ENCODE results near the gene PRDM16.
"Not testable (repeated sequence)": the region's sequence is repeated elsewhere in the genome, so short reads cannot be mapped to it uniquely, and the experiment has no call there.

The PRDM16 gene

DNA sequence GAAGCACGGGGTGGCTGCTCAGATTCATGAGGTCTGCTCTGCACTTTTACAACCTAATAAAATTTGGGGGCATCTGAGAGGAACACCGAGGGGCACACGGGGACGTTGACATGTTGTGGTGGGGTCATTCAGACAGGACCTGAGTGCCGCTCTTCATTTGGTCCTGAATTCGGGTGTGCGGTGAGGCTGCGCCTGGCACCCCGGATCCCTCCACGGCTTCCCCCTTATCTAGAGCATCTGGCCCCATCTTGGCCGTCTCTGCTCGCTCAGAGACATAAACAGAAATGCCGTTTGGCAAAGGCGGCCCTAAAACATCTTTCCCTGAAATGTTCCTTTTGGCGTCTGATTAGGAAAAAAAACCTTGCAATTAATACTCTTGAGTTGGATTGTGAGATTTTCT lies 157.2 kb downstream of the PRDM16 start:
- DNase-seq (ENCODE audit: low read depth in 2 of 2): no peak

DNA sequence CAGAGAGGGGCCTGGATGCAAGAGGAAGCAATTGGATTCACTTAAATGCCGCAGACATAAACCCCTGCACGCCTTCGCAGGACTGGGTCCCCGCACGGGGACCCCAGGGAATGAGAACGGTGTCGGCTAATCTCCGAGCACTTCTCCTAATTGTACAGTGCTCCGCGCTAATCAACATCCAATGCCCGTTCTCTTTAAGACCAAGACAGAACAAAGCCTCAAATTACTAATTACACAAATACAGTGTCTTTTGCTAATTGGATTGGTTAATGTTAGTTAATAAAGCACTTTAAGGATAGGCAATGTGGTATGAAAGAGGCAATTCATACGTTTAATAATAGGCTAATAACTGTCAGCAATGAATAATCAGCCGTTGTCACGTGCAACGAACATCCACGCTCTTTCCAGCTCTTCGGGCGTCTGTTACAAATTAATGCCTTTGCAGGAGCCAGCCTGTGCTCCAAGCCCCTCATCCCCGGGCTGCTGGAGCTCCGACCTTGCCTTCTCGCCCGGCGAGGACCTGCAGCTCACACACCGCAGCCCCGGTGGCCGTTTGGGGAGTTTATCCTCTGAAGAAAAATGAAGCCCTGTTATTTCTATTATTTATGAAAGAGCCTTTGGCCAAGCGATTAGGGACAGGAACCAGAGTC lies 157.8 kb downstream of the PRDM16 start:
- DNase-seq (ENCODE audit: low read depth in 2 of 2): no peak

DNA sequence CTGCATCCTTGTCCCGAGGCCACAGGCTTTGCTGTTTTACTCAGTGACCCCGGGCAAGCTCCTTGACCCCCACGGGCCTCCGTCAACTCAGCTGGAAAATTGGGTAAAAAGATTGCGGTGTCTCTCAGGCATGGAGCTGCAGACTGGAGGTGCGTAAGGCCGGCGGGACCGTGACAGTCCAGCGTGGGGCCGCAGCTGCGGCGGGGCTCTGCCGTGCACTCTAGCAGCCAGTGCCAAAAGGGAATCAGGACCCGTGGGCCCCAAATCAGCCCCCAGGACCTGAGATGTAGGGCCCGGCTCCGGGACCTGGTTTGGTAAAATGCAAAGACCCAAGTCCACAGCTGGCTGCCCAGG lies 158.3 kb downstream of the PRDM16 start:
- no peak for DNase-seq (ENCODE audit: low read depth in 2 of 2)

DNA sequence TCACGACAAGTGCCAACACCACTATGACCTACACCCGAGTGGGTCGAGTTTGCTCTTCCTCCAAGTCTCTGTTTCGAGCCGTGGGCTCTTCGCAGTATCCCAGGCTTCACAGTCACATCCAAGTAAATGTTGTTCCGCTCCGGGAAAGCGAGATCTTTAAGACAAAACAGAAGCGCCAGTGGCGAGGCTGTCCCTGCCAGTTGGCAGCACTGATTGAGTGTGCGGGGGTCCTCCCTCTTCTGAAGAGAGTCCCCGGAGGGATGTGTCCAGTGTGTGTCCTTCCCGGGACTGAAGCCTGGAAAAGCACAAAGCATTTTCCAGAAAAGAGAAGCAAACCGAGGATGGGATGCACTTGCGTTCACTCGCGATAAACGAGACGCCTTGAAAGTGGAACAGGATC lies 158.9 kb downstream of the PRDM16 start:
- no peak for DNase-seq (ENCODE audit: low read depth in 2 of 2)

DNA sequence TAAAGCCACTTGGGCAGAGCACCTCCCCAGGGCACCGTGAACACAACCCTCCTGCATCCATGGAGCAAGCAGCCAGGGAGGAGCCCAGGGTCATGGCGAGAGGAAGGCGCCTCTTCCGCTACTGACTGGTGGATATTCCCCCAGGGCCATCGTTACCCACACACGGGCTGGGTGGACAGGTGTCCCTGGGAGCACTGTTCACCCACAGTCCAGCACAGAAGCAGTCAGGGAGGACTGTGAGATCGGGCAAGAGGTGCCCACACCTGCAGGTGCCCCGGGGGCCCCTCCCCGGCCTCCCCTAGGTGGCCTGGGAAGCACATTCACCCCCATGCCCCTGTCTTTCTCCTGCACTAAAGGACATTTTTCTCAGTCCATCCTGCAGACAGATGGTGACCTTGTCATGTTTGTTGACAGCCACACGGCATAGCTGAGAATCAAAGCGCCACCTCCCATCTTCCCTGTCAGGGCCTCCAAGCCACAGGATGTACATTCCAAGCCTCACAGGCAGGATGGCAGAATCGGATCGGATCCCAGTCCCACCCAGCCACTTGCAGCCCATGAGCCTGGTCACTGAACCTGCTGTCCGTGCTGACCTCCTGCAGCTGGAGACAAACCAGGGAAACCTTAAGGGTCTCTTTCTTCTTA lies 160.2 kb downstream of the PRDM16 start:
- DNase-seq (ENCODE audit: low read depth in 2 of 2): no peak

DNA sequence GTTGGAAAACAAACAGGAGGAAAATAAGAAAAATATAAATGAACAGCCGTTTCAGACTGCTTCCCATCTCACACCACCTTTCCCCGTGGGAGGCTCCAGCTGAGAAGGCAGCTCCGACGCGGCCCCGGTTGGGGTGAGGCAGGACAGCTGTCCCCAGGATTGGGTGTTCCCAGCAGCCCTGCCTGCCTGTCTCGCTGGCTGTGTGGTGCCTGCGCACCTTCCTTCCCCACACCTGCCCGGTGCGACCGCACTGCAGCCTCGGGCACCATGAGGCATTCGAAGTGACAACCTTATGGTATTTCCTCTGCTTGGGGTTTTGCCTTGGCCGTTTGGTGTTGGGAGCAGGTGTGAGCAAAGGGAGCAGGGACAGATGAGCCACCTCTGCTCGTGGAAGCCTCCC lies 161.6 kb downstream of the PRDM16 start:
- DNase-seq (ENCODE audit: low read depth in 2 of 2): no peak

DNA sequence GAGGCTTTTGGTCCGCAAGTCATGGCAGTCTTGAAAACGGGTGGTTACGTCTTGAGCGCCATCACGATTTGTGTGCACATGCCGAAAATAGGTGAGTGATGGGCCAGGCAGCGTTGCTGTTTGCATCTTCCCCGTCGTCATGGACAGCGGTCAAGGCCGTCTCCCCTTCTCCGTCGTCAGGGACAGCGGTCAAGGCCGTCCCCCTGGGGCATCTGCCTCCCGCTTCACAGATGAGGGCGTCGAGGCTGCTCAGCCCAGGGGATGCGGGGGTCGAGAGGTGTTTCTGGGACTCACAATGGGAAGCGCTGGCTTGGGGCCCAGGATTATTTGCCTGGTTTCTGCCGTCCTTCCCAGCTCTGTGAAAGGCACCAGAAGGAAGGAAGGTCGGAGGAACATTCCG lies 162.2 kb downstream of the PRDM16 start:
- no peak for DNase-seq (ENCODE audit: low read depth in 2 of 2)

DNA sequence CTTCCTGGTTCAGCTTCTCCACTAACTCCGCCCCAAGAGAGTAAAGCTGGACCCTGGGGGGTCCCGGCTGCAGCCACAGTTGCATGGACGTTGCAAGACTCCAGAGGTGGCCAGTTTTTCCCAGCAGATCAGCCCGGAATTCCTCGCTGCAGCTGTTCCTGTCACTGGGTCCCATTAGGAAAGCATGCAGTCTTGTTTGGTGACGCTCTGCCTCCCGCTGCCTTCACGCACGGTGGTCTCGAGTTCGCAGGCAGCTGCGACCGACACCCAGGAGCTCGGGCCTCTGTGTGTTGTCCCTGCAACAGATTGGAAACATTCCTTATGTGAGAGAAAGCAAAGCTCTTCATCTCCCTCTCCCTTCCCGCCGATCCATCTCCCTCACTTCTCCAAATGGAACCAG lies 162.8 kb downstream of the PRDM16 start:
- no peak for DNase-seq (ENCODE audit: low read depth in 2 of 2)

DNA sequence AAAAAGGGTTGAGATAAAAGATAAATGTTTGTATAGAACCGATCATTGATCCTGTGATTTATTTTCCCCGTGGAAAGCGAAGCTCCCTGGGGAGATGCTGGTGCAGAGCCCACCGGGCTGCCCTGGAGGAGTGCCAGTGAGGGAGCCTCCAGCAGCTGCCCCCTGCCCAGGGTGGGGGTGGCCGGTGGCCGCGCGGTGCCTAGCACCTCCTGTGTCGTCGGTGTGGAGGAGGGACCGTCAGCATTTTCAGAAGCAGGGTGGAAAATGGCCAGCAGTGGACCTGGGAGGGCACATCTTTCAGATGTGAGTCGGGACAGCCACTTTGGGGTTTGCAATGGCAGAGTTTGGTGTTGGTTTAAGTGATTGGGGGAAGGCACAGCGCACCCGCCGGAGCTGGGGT lies 164.0 kb downstream of the PRDM16 start:
- DNase-seq (ENCODE audit: low read depth in 2 of 2): no peak

DNA sequence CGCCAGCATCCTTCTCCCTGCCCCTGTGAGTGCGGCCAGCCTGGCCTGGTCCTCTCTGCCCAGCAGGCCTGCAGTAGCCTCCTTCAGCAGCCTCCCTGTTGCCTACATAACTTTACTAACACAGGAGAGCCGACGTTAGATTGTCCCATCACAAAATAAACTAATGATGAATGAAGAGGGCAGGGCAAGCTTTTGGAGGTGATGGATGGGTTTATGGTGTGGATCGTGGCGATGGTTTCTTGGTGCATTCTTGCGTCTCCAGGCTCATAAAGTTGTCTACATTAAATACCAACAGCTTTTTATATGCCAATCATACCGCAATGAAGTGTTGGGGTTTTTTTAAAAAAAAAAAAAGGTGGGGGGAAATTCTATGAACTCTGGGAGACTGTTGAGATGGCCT lies 164.5 kb downstream of the PRDM16 start:
- no peak for DNase-seq (ENCODE audit: low read depth in 2 of 2)

DNA sequence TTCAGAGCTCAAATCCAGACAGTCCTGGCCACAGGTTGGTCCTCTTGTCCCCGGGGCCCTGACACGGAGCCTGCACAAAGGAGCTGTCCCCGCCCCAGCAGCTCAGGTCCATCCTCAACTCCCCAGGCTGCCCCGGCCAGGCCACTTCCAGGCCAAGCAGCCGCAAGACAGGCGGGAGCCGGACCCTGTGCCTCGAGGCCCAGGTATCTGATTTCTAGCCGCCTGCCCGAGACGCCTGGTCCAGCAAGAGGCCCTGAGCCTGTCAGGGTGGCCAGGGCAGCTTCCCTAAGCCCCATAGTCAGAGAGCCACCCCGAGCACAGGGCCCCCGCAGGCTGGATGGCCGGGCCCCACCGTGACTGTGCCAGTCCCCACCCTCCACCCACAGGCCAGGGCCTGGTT lies 165.3 kb downstream of the PRDM16 start:
- no peak for DNase-seq (ENCODE audit: low read depth in 2 of 2)

DNA sequence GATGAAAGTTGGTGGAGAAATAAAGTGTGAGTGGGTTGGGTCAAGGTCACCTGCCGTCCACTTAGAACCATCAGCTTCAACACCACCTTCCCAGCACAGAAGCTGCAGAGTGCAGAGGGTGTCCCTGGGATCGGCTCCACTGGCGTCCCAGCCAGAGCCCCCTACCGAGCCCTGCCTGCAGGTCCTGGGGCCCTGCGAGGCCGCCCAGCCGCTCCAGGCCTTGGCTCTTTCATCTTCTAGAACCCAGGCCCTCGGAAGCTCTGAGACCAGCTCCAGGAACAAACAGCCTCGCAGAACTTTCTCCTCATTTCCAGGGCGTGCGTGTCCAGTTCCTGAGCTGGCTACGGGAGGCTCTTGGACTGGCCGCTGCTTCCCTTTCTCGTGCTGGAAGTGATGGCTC lies 166.0 kb downstream of the PRDM16 start:
- DNase-seq (ENCODE audit: low read depth in 2 of 2): no peak

DNA sequence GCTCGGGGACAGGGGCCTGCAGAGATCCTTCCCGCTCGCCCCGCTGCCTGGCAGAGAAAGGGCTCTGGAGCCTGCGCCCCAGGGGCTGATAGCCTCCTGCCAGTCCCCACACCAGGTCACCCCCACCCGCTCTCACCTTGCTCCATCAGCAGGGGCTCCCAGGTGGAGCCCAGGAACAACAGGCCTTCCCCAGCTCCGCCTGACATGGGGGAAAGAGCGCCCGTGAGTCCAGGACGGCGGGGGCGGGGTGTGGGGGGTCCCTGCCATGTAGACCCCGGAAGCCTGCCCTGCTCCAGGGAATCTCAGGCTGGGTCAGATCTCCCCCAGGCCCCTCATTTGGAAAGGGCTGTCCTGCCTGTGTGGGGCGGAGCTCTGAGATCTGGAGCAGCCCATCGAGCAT lies 166.5 kb downstream of the PRDM16 start:
- DNase-seq (ENCODE audit: low read depth in 2 of 2): no peak

DNA sequence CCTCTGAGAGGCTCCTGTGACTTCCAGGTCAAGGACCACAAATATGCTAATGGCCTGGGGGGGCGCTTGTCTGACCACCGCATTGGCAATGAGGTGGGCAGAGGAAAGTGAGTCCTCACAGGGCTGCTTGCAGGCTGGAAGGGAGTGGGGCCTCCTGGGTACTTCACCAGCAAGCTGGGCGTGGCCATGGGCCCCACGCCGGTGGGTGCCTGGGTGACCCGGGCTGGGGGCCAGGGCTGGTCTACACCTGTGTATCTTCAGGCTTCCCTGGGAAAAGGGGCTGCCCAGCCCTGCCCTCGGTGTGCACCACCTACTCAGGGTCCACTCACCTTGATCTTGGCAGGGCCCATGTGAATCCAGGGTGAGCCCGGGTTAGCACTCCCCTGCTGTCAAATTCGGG lies 167.4 kb downstream of the PRDM16 start:
- DNase-seq (ENCODE audit: low read depth in 2 of 2): no peak

DNA sequence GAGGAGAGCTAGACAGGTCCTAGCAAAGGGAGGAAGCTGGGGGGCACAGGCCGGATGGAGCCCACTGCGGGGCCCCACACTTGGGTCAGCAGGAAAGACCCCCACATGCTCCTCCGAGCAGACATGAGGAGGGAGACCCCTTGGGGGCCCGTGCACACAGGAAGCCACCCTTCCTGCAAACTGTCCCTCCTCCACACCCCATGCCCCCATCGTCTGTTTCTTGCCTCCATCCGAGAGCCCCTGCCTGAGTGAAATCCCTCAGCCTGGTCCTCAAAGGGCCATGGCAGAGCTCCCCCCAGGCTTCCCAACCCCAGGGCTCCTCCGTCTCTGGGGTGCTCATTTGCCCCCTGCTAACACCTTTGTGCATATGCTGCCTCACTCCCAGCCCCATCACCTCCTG lies 168.0 kb downstream of the PRDM16 start:
- DNase-seq (ENCODE audit: low read depth in 2 of 2): no peak

DNA sequence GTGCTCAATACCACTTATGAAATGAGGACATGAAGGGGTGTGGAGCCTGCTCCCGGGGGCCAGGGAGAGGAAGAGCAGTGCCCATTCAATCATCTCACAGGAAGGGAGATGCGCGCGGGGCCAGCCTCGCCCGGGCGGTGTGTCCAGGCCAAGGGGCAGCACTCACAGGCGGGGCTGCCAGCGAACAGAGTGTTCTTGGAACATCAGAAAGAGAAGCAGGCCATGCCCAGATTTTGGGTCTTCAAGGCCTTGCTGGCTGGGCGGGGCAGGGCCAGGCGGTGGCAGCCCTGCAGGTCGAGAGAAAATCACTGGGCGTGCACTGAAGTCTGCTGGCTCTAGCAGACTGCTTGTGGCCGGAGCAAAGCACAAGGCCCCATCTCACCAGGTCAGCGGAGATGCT lies 168.6 kb downstream of the PRDM16 start:
- DNase-seq (ENCODE audit: low read depth in 2 of 2): no peak

DNA sequence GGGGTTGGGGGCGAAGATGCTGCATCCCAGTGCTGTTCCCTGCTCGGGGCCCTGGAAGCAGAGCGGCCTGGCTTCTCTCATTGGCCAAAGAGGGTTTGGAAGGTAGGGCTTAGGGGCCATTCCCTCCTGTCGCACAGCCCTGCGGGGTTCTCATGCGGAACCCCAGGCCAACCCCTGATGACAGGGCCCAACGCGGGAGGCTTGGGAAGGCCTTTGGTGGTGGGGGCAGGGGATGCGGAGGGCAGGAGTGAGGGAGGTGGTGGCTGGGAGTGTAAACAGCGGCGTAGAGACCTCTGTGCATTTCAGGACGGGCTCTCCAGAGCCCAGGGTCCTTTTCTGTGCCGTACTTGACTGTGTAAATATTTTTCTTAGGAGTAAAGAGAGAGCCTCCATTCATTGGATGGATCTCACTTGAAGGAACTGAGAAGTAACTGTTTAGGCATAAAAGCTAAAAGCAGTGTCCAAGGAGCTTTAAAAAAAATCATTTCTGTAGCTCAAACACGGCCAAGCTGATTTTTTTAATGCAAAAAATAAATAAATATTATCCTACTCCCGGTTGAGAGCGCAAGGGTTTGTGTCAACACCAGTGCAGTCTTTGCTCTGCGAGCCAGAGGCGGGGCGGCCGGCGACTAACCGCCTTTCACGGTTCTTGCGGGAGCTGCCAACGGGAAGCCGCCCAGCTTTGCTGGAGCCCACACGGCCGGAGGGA lies 169.1 kb downstream of the PRDM16 start:
- no peak for DNase-seq (ENCODE audit: low read depth in 2 of 2)

DNA sequence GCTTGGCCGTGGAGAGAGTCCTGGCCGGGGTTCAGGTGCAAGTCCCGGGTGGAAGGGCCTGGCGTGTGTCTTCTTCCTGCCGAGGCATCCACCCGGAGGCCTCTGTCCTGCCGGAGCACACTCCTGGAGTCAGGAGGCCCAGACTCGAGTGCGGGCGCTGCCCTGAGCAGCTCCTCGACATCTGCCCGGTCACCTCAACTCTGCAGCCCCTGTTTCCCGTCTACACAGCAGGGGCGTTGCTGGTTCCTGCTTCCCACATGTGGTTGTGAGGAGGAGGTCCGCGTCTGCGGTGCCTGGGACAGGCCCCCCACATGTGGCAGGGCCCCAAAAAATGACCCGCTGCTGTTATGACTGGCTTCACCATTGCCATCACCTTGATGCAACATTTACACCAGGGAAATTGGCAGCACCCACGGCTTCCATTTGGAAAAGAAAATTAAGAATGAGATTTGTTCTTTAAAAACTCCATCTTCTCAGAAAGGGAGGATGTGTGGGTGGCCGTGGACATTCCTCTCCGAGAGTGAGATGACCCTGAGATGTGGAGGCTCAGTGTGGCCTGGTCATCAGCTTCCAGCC lies 169.8 kb downstream of the PRDM16 start:
- DNase-seq (ENCODE audit: low read depth in 2 of 2): no peak

DNA sequence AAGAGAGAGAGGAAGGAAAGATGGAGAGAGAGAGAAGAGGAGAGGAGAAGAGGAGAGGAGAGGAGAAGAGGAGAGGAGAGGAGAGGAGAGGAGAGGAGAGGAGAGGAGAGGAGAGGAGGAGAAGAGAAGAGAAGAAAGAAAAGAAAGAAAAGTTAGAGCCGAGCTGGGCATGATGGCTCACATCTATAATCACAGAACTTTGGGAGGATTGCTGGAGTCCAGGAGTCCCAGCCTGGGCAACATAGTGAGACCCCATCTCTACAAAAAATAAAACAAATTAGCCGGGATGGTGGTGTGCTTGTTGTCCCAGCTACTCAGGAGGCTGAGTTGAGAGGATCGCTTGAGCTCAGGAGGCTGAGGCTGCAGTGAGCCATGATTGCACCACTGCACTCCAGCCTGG lies 171.0 kb downstream of the PRDM16 start:
- not testable (repeated sequence) for DNase-seq (ENCODE audit: low read depth in 2 of 2)

DNA sequence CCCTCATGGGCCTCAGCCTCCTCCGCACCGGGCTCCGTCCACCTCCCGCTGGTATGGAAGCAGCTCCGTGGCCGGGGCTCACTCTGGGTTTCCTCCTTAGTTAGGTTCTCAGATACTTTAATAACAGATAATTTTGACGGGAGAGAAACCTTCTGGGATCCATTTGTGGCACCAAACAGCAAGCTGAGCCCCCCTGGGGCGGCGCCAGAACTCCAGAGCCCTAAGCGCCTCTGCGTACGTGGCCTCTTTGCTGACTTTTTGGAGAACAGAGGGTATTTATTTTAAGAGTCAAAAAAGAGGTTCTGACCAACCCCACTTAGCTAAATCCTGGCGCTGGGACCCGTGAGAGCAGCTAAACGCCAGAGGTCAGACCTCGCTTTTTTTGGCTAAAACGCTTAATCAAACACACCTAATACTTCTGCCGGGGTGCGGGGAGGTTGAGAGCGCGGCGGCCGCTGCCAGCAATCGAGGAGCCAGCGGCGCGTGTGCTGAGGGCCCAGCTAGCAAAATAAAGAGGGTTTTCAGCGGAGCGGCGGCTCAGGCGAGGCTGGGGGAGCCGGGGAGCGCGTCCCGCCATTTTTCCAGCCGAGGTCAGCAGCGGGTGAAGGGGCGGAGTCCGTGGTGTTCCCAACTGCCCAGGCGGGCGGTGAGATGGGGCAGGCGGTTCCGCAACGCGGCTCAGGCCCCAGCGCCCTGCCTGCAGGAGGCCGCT lies 171.7 kb downstream of the PRDM16 start:
- DNase-seq (ENCODE audit: low read depth in 2 of 2): no peak

DNA sequence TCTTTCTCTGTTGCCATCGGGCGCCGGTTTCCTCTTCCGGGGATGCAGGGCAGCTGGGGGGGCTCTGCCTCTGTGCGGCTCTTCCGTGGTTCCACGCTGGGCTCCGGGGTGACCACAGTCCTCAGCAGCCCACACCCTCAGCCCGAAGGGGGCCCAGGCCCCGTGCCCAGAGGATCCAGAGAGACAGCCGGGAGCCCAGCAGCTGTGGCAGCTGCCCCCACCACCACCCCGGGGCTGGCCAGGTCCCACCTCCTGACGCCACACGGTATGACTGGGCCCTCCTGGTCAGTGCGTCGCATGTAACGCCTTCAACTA lies 172.2 kb downstream of the PRDM16 start:
- DNase-seq (ENCODE audit: low read depth in 2 of 2): no peak

DNA sequence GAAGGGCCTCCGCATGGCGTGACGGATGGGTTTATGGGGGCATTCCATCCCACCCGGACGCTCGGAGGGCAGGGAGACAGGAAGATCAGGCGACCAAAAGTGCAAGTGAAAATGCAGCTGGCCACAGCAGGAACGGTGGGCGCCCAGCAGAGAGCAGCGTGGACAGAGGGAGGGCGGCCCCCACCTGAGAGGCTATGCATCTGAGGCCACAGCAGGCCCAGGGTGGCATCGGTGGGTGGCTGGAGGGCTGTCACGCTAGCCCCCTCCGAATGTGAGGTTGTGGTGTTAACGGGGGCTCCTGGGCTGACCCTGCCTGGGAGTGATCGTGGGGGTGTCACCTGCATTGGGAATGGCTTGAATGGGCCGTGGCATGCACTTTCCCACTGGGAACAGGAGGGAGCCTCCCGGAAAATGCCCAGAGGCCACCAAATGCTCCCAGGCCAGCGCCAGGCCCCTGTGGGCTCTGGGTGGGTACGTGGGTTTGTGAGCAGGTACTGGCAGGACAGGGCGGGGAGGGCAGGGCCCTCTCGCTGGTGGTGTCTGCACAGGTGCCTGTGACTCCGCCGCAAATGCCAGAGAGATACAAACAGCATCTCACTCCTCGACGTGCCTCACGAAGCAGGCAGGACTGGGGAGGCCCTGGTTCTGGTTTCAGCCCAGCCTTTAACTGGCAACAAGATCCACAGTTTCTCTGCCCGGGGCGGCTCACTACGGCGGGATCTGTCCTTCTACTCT lies 172.8 kb downstream of the PRDM16 start:
- DNase-seq (ENCODE audit: low read depth in 2 of 2): no peak

Measured in activated CD4-positive, alpha-beta T cell treated with anti-CD3 and anti-CD28 coated beads for 24 hours (primary cell).